ENCODE data around the gene SFMBT2. TPM values are rescaled to one million over a fixed set of nuclear protein-coding genes. Genes with fewer than 3 reads are reported as not detected.
"Not testable (repeated sequence)": the region's sequence is repeated elsewhere in the genome, so short reads cannot be mapped to it uniquely, and the experiment has no call there.

The SFMBT2 gene
- total and polyA plus RNA-seq, 5 donors from 2014 or later = 1.3 to 21.2 (median 1.6) TPM

DNA sequence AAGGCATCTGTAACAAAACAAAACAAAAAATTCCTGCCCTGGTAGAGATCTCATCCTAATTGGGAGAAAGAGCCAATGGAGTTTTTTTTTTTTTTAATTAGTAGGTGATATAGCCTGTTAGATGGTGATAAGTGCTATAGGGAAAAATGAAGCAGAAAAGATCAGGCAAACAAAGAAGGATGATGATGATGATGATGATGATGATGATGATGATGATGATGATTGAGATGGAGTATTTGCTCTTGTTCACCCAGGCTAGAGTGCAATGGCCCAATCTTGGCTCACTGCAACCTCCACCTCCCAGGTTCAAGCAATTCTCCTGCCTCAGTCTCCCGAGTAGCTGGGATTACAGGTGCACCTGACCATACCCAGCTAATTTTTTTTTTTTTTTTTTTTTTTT lies 22.7 kb downstream of the SFMBT2 start:
- not testable (repeated sequence) for H3K36me3 ChIP-seq (ENCODE audit: control insufficient read depth, insufficient read depth, low read length); H3K9me3 Mint-ChIP-seq; H3K9me3 ChIP-seq (ENCODE audit: control insufficient read depth in 2 of 2, low read length in 2 of 2); H3K4me3 ChIP-seq (ENCODE audit: low read depth, low read length); H3K27ac ChIP-seq (ENCODE audit: insufficient read depth, low read length, poor library complexity, severe bottlenecking); H3K36me3 Mint-ChIP-seq; H3K27me3 ChIP-seq (ENCODE audit: control insufficient read depth, insufficient read depth, low read length); DNase-seq; H3K27me3 Mint-ChIP-seq; ATAC-seq (ENCODE audit: low read depth in 2 of 2)
- peaks cover 17 to 59% (median 41%) of the 10 kb centered on the region in 4 donors for H3K4me1 Mint-ChIP-seq
- H3K27ac Mint-ChIP-seq = peak overlapping the region in 2 of 3 donors; percentile 88 to 89
- peaks cover 16% of the 10 kb centered on the region for H3K4me1 ChIP-seq (ENCODE audit: control insufficient read depth, insufficient read depth, low read length, poor library complexity, severe bottlenecking)
- peak overlapping the region in 1 of 4 donors; percentile 69 for H3K4me3 Mint-ChIP-seq

DNA sequence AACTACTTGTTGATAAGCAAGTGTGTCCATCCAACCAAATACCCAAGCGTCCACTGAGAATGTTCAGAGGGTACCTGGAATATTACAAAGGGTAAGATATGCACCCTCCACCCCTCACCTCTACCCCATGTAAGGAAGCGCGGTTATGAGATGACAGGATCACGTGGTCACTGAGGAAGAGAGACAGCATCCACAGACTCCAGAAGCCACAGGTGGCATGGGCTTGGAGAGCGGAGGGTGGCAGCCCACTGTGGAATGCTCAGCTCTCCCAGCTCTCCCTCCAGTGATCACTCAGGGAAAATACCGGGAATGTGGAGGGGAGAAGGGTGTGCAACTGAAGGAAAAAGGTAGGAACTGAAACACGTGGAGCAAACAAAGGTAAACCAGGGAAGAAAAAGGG lies 25.7 kb downstream of the SFMBT2 start:
- H3K4me3 Mint-ChIP-seq = no peak overlapping the region
- DNase-seq = no peak
- Histone ChIP-seq H3K4me3 (ENCODE audit: low read depth, low read length) (no peak overlapping the region), H3K36me3 (ENCODE audit: control insufficient read depth, insufficient read depth, low read length) (peaks cover 11% of the 10 kb centered on the region), H3K4me1 (ENCODE audit: control insufficient read depth, insufficient read depth, low read length, poor library complexity, severe bottlenecking) (peaks cover 21% of the 10 kb centered on the region), H3K9me3 (ENCODE audit: control insufficient read depth in 2 of 2, low read length in 2 of 2) (no peaks in the 10 kb centered on the region), H3K27ac (ENCODE audit: insufficient read depth, low read length, poor library complexity, severe bottlenecking) (no peak overlapping the region), H3K27me3 (ENCODE audit: control insufficient read depth, insufficient read depth, low read length) (no peaks in the 10 kb centered on the region)
- no peak for ATAC-seq (ENCODE audit: low read depth in 2 of 2)
- peaks cover 14 to 54% (median 41%) of the 10 kb centered on the region in 4 donors for H3K4me1 Mint-ChIP-seq
- peaks cover 11% of the 10 kb centered on the region for H3K36me3 Mint-ChIP-seq
- H3K27me3 Mint-ChIP-seq = no peaks in the 10 kb centered on the region
- H3K9me3 Mint-ChIP-seq = no peaks in the 10 kb centered on the region
- peak overlapping the region in 2 of 3 donors; percentile 77 to 78 for H3K27ac Mint-ChIP-seq

DNA sequence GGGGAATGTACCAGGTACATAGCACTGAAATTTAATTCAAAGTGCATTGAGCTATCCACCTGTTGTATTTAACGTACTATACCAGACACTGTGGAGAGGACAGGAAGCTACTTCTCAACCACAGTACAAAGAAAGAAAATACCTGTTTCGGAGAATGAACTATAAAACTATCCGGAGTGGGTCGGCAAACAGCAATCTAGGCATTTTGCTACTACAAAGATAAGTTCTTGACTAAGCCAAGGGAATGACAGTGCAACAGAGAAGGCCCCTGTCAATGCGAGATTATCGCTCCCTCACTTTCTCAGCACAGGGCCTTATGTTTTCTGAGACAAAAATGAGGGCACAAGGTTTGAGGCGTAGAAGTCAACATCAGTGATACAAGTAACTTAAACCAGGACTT lies 27.4 kb downstream of the SFMBT2 start:
- Histone ChIP-seq H3K36me3 (ENCODE audit: control insufficient read depth, insufficient read depth, low read length) (peaks cover 11% of the 10 kb centered on the region), H3K27ac (ENCODE audit: insufficient read depth, low read length, poor library complexity, severe bottlenecking) (no peak overlapping the region), H3K27me3 (ENCODE audit: control insufficient read depth, insufficient read depth, low read length) (no peaks in the 10 kb centered on the region), H3K4me3 (ENCODE audit: low read depth, low read length) (no peak overlapping the region), H3K4me1 (ENCODE audit: control insufficient read depth, insufficient read depth, low read length, poor library complexity, severe bottlenecking) (peaks cover 8% of the 10 kb centered on the region), H3K9me3 (ENCODE audit: control insufficient read depth in 2 of 2, low read length in 2 of 2) (no peaks in the 10 kb centered on the region)
- Mint-ChIP-seq H3K27me3 (no peaks in the 10 kb centered on the region), H3K27ac (peak overlapping the region; percentile 52 to 91 (median 89)), H3K9me3 (no peaks in the 10 kb centered on the region), H3K36me3 (peaks cover 14% of the 10 kb centered on the region), H3K4me1 (peaks cover under 1 to 40% (median 27%) of the 10 kb centered on the region in 4 donors), H3K4me3 (peak overlapping the region in 1 of 4 donors; percentile 26)
- DNase-seq (peak in 2 of 3 donors; percentile 21 to 74), ATAC-seq (ENCODE audit: low read depth in 2 of 2) (peak; percentile 61 to 74)

DNA sequence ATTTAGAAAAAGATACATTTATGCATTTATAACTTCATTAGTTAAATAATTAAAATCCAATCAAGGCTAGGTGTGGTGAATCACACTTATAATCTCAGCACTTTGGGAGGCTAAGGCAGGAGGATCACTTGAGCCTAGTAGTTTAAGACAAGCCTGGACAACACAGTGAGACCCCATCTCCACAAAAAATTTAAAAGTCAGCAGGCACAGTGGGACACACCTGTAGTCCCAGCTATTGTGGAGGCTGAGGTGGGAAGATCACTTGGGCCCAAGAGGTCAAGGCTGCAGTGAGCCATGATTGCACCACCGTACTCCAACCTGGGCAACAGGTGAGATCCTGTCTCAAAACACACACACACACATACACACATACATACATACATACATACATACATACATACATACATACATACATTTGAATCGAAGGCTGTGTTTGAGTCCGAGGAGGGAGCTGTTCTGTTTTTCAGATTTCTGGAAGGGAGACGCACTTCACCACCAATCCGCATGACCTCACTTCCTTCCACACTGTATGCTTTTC lies 30.1 kb downstream of the SFMBT2 start:
- H3K4me1 Mint-ChIP-seq = peaks cover 0 to 30% (median 16%) of the 10 kb centered on the region in 4 donors
- no peak overlapping the region for H3K4me3 ChIP-seq (ENCODE audit: low read depth, low read length)
- peaks cover 8% of the 10 kb centered on the region for H3K4me1 ChIP-seq (ENCODE audit: control insufficient read depth, insufficient read depth, low read length, poor library complexity, severe bottlenecking)
- H3K27ac Mint-ChIP-seq = peak overlapping the region in 2 of 3 donors; percentile 13 to 57
- ATAC-seq (ENCODE audit: low read depth in 2 of 2) (no peak), DNase-seq (no peak)
- H3K9me3 Mint-ChIP-seq = no peaks in the 10 kb centered on the region
- no peak overlapping the region for H3K4me3 Mint-ChIP-seq
- H3K27ac ChIP-seq (ENCODE audit: insufficient read depth, low read length, poor library complexity, severe bottlenecking) = no peak overlapping the region
- no peaks in the 10 kb centered on the region for H3K9me3 ChIP-seq (ENCODE audit: control insufficient read depth in 2 of 2, low read length in 2 of 2)
- peaks cover 14% of the 10 kb centered on the region for H3K36me3 Mint-ChIP-seq
- H3K27me3 Mint-ChIP-seq = no peaks in the 10 kb centered on the region
- H3K27me3 ChIP-seq (ENCODE audit: control insufficient read depth, insufficient read depth, low read length) = no peaks in the 10 kb centered on the region
- H3K36me3 ChIP-seq (ENCODE audit: control insufficient read depth, insufficient read depth, low read length) = peaks cover 11% of the 10 kb centered on the region

DNA sequence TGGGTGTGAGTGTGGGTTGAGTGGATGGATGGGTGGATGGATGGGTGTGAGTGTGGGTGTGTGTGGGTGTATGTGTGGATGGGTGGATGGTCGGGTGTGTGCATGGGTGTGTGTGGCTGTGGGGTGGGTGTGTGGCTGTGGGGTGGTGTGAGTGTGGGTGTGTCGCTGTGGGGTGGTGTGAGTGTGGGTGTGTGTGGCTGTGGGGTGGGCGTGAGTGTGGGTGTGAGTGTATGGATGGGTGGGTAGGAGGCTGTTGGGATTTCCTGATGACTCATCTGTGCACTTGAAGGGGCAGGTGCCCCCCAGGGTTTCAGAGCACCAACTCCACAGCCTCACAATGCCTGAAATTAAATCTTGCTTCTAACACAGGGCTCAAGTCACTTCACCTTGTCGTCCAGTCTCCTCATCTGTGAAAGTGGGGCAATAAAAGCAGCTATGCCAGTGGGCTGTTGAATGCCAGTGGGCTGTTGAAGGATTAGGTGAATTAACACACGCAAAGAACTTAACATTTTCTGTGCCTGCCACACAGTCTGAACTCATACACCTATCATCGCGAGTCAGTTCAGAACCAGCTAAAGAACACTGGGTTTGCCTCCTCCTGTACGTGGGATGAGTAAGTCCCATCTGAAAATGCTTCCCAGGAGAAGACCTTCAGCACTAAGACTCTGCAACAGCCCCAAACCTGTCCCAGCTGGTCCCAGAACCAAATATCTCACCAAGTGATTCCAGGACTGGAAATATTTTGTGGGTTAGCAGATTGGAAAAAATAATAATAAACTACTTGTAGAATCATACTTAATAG lies 32.0 kb downstream of the SFMBT2 start:
- Mint-ChIP-seq H3K27ac (peak overlapping the region in 1 of 3 donors; percentile 36), H3K4me3 (no peak overlapping the region), H3K9me3 (no peaks in the 10 kb centered on the region), H3K27me3 (no peaks in the 10 kb centered on the region), H3K4me1 (peaks cover 0 to 25% (median 13%) of the 10 kb centered on the region in 4 donors), H3K36me3 (peaks cover 14% of the 10 kb centered on the region)
- Histone ChIP-seq H3K36me3 (ENCODE audit: control insufficient read depth, insufficient read depth, low read length) (peaks cover 15% of the 10 kb centered on the region), H3K27ac (ENCODE audit: insufficient read depth, low read length, poor library complexity, severe bottlenecking) (no peak overlapping the region), H3K4me3 (ENCODE audit: low read depth, low read length) (no peak overlapping the region), H3K4me1 (ENCODE audit: control insufficient read depth, insufficient read depth, low read length, poor library complexity, severe bottlenecking) (peaks cover 8% of the 10 kb centered on the region), H3K27me3 (ENCODE audit: control insufficient read depth, insufficient read depth, low read length) (no peaks in the 10 kb centered on the region), H3K9me3 (ENCODE audit: control insufficient read depth in 2 of 2, low read length in 2 of 2) (no peaks in the 10 kb centered on the region)
- ATAC-seq (ENCODE audit: low read depth in 2 of 2) (no peak), DNase-seq (no peak)

DNA sequence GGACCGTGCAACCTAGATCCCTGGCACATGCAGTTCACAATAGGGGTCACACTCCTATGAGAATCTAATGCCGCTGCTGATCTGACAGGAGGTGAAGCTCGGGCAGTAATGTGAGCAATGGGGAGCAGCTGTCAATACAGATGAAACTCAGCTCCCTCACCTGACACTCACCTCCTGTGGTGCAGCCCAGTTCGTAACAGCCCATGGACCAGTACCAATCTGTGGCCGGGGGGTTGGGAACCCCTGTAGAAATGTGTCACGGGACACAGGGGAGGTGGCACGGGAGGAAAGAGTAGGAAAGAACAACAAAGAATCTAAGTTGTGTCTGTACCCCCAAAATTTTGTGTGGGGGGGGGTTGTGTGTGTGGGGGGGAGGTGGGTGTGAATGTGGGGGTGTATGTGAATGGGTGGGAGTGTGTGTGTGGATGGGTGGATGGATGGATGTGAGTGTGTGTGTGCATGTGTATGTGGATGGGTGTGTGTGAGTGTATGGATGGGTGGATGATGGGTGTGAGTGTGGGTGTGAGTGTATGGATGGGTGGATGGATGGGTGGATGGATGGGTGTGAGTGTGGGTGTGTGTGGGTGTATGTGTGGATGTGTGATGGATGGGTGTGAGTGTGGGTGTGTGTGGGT lies 33.1 kb downstream of the SFMBT2 start:
- H3K27ac Mint-ChIP-seq = no peak overlapping the region
- Histone ChIP-seq H3K4me1 (ENCODE audit: control insufficient read depth, insufficient read depth, low read length, poor library complexity, severe bottlenecking) (peaks cover under 1% of the 10 kb centered on the region), H3K9me3 (ENCODE audit: control insufficient read depth in 2 of 2, low read length in 2 of 2) (no peaks in the 10 kb centered on the region), H3K36me3 (ENCODE audit: control insufficient read depth, insufficient read depth, low read length) (peaks cover 21% of the 10 kb centered on the region), H3K27ac (ENCODE audit: insufficient read depth, low read length, poor library complexity, severe bottlenecking) (no peak overlapping the region), H3K27me3 (ENCODE audit: control insufficient read depth, insufficient read depth, low read length) (no peaks in the 10 kb centered on the region), H3K4me3 (ENCODE audit: low read depth, low read length) (no peak overlapping the region)
- peaks cover 25% of the 10 kb centered on the region for H3K36me3 Mint-ChIP-seq
- no peaks in the 10 kb centered on the region for H3K9me3 Mint-ChIP-seq
- ATAC-seq (ENCODE audit: low read depth in 2 of 2) (no peak), DNase-seq (no peak)
- H3K4me1 Mint-ChIP-seq = peaks cover 0 to 14% (median 5%) of the 10 kb centered on the region in 4 donors
- no peaks in the 10 kb centered on the region for H3K27me3 Mint-ChIP-seq
- no peak overlapping the region for H3K4me3 Mint-ChIP-seq

DNA sequence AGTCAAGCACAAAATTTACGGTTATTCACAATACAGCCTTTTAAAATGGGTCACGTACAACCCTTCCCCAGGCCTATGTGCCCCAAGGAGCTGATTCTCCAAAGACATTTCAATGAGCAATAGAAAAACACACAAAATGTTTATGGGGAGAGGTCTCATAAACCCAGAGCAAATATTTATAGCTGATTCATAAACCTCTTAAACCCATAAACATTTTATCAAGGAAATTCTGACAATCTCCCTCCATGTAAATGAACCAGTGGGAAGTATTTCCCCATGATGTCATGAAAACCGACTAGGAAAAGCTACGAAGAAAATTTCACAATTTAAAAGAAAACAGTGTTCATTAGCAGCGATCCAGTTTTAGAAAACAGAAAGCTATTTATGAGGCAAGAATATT lies 36.0 kb downstream of the SFMBT2 start:
- no peak overlapping the region for H3K4me3 Mint-ChIP-seq
- H3K27ac Mint-ChIP-seq = no peak overlapping the region
- H3K36me3 Mint-ChIP-seq = peaks cover 32% of the 10 kb centered on the region
- Histone ChIP-seq H3K9me3 (ENCODE audit: control insufficient read depth in 2 of 2, low read length in 2 of 2) (no peaks in the 10 kb centered on the region), H3K4me3 (ENCODE audit: low read depth, low read length) (no peak overlapping the region), H3K27ac (ENCODE audit: insufficient read depth, low read length, poor library complexity, severe bottlenecking) (no peak overlapping the region), H3K27me3 (ENCODE audit: control insufficient read depth, insufficient read depth, low read length) (no peaks in the 10 kb centered on the region), H3K4me1 (ENCODE audit: control insufficient read depth, insufficient read depth, low read length, poor library complexity, severe bottlenecking) (no peaks in the 10 kb centered on the region), H3K36me3 (ENCODE audit: control insufficient read depth, insufficient read depth, low read length) (peaks cover 17% of the 10 kb centered on the region)
- no peak for ATAC-seq (ENCODE audit: low read depth in 2 of 2)
- DNase-seq = no peak
- no peaks in the 10 kb centered on the region for H3K27me3 Mint-ChIP-seq
- peaks cover 0 to 9% (median 3%) of the 10 kb centered on the region in 4 donors for H3K4me1 Mint-ChIP-seq
- H3K9me3 Mint-ChIP-seq = no peaks in the 10 kb centered on the region
